Fibroblast of pulmonary artery (primary cell): ENCODE measurements around the gene GEMIN2.
"Not testable (repeated sequence)": the region's sequence is repeated elsewhere in the genome, so short reads cannot be mapped to it uniquely, and the experiment has no call there.

Experiments
- DNase-seq: peaks from one replicate; pipeline ENCODE4 v3.0.0-alpha.2; 2010; ENCODE audit warnings: low read depth
- H3K4me3 ChIP-seq: replicated peaks from 2 replicates; pipeline ENCODE4 v1.5.1; 2011; ENCODE audit warnings: low read depth, mild to moderate bottlenecking, control low read depth, low read length, moderate library complexity
- CTCF ChIP-seq: IDR thresholded peaks from 2 replicates; pipeline ENCODE4 v1.5.1; 2011; ENCODE audit warnings: mild to moderate bottlenecking, control low read depth, low read length, inconsistent platforms; ENCODE audit errors: missing control alignments

The GEMIN2 gene

GRCh38 chr14:39180553-39180952 lies 66.4 kb downstream of the GEMIN2 start:
- no peak overlapping the region for H3K4me3 ChIP-seq
- no peak for DNase-seq
- no peak for TF ChIP-seq CTCF

GRCh38 chr14:39181026-39181692 lies 67.0 kb downstream of the GEMIN2 start:
- DNase-seq: no peak

GRCh38 chr14:39181693-39182047 lies 67.5 kb downstream of the GEMIN2 start:
- H3K4me3 ChIP-seq: no peak overlapping the region
- DNase-seq: no peak
- no peak for TF ChIP-seq CTCF

More at GRCh38 chr14:39181026-39181692, 67.0 kb downstream of the GEMIN2 start:
- no peak overlapping the region for H3K4me3 ChIP-seq
- no peak for TF ChIP-seq CTCF

- DNase-seq: no peak
- TF ChIP-seq CTCF: no peak
- H3K4me3 ChIP-seq: no peak overlapping the region
These were observed 68.9 kb downstream of the GEMIN2 start for GRCh38 chr14:39182770-39183684.

- DNase-seq, H3K4me3 ChIP-seq: not testable (repeated sequence)
These were observed 69.5 kb downstream of the GEMIN2 start for GRCh38 chr14:39183685-39184003.

GRCh38 chr14:39184628-39185255 lies 70.6 kb downstream of the GEMIN2 start:
- no peak overlapping the region for H3K4me3 ChIP-seq
- TF ChIP-seq CTCF: no peak
- no peak for DNase-seq

- DNase-seq: no peak
- no peak overlapping the region for H3K4me3 ChIP-seq
- no peak for TF ChIP-seq CTCF
These were observed 71.3 kb downstream of the GEMIN2 start for GRCh38 chr14:39185256-39186049.
